H1 (cell line): Measurements from ENCODE around the gene PDX1. TPM values are rescaled to one million over a fixed set of nuclear protein-coding genes. Genes with fewer than 3 reads are reported as not detected.

Experiments
- CTCF ChIA-PET: fragments of 300-600 bp; sonication (Branson Sonifier 250); formaldehyde crosslinking; loops from one replicate; lab custom pipeline; 2021; ENCODE audit not compliant: partially characterized antibody; lab: Charles Lee
- POLR2A ChIA-PET: fragments of 300-600 bp; sonication (Branson Sonifier 250); formaldehyde crosslinking; loops from one replicate; lab custom pipeline; 2021; ENCODE audit warnings: inconsistent platforms; ENCODE audit not compliant: partially characterized antibody; lab: Charles Lee
- DNase-seq, 2 experiments: peaks; one replicate each; pipeline versions ENCODE4 v3.0.0 to v3.0.0-alpha.2; 2010 to 2022; ENCODE audit warnings: low spot score in 2 of 2, low read depth in 1 of 2, mixed read lengths in 1 of 2
- FAIRE-seq: peaks from 2 replicates; lab custom pipeline; 2011; peaks lifted over from hg19 to GRCh38; lab: Jason Lieb, UNC
- H2AFZ ChIP-seq: 2 replicates; pipeline ENCODE4 v1.8.1; 2012; ENCODE audit warnings: low read length, inconsistent platforms
- H2AK5ac ChIP-seq: 2 replicates; pipeline ENCODE4 v1.6.1; 2013; ENCODE audit warnings: low read depth, low read length
- H2BK120ac ChIP-seq: replicated peaks from 2 replicates; pipeline ENCODE3; 2013; ENCODE audit warnings: low read depth, low read length, inconsistent platforms
- H2BK12ac ChIP-seq: 2 replicates; pipeline ENCODE4 v1.6.1; 2013; ENCODE audit warnings: low read depth, low read length
- H2BK15ac ChIP-seq: 2 replicates; pipeline ENCODE4 v1.6.1; 2013; ENCODE audit warnings: low read length
- H2BK20ac ChIP-seq: 2 replicates; pipeline ENCODE4 v1.6.1; 2013; ENCODE audit warnings: low read length
- H2BK5ac ChIP-seq: 2 replicates; pipeline ENCODE4 v1.6.1; 2013; ENCODE audit warnings: low read depth, low read length
- H3K14ac ChIP-seq: 2 replicates; pipeline ENCODE4 v1.6.1; 2013; ENCODE audit warnings: inconsistent platforms; ENCODE audit not compliant: insufficient read length
- H3K18ac ChIP-seq: 2 replicates; pipeline ENCODE4 v1.6.1; 2013; ENCODE audit warnings: low read length; ENCODE audit errors: extremely low read depth
- H3K23ac ChIP-seq: 2 replicates; pipeline ENCODE4 v1.6.1; 2013; ENCODE audit warnings: inconsistent platforms; ENCODE audit not compliant: insufficient read length
- H3K23me2 ChIP-seq: 2 replicates; pipeline ENCODE4 v1.6.1; 2013; ENCODE audit warnings: low read depth, low read length
- H3K27ac ChIP-seq: 2 replicates; pipeline ENCODE4 v1.6.1; 2011; ENCODE audit warnings: low read depth, low read length, inconsistent platforms
- H3K27me3 ChIP-seq, 4 experiments: replicated peaks in 1 of 4; 1 replicate in 1 of 4; 2 replicates in 3 of 4; pipeline versions ENCODE4 v1.6.1 to v1.8.1; 2011 to 2013; ENCODE audit warnings: low read length in 3 of 4, mild to moderate bottlenecking in 3 of 4, inconsistent platforms in 2 of 4, mixed read lengths in 2 of 4, moderate library complexity in 1 of 4; ENCODE audit not compliant: control insufficient read depth in 3 of 4, insufficient read depth in 3 of 4; ENCODE audit errors: extremely low read depth in 1 of 4
- H3K36me3 ChIP-seq, 4 experiments: 2 replicates each; pipeline versions ENCODE4 v1.6.1 to v1.8.1; 2011 to 2013; ENCODE audit warnings: mild to moderate bottlenecking in 4 of 4, low read length in 3 of 4, moderate library complexity in 2 of 4, control low read depth in 1 of 4, inconsistent platforms in 1 of 4; ENCODE audit not compliant: insufficient read depth in 4 of 4, control insufficient read depth in 2 of 4
- H3K4ac ChIP-seq: replicated peaks from 2 replicates; pipeline ENCODE3; 2013; ENCODE audit warnings: low read length, low read depth, mixed read lengths, inconsistent platforms; ENCODE audit not compliant: insufficient read length
- H3K4me1 ChIP-seq, 4 experiments: replicated peaks in 1 of 4; 1 replicate in 1 of 4; 2 replicates in 3 of 4; pipeline versions ENCODE4 v1.6.1 to v1.8.1; 2011 to 2013; ENCODE audit warnings: low read length in 3 of 4, inconsistent platforms in 2 of 4, mixed read lengths in 1 of 4; ENCODE audit not compliant: insufficient read depth in 4 of 4, control insufficient read depth in 3 of 4
- H3K4me2 ChIP-seq, 2 experiments: 2 replicates each; pipeline versions ENCODE4 v1.6.1 to v1.8.1; 2011 to 2013; ENCODE audit warnings: low read depth in 2 of 2, low read length in 2 of 2, control low read depth in 1 of 2, inconsistent platforms in 1 of 2, mild to moderate bottlenecking in 1 of 2; ENCODE audit not compliant: insufficient read depth in 1 of 2
- H3K4me3 ChIP-seq, 4 experiments: fragments of 200-600, 300-600 bp in 1 of 4; sonication (generic), shearing (Covaris generic), sonication (Bioruptor Twin) in 1 of 4; 2 replicates each; pipeline versions ENCODE4 v1.5.1 to v1.8.1; 2011 to 2016; ENCODE audit warnings: low read length in 4 of 4, low read depth in 3 of 4, control low read depth in 2 of 4, inconsistent platforms in 2 of 4, mild to moderate bottlenecking in 2 of 4, mixed read lengths in 1 of 4, moderate library complexity in 1 of 4; ENCODE audit not compliant: insufficient read depth in 2 of 4; ENCODE audit errors: extremely low read depth in 1 of 4
- H3K56ac ChIP-seq: replicated peaks from 2 replicates; pipeline ENCODE3; 2013; ENCODE audit warnings: low read depth, mild to moderate bottlenecking, mixed read lengths, low read length, inconsistent platforms; ENCODE audit not compliant: insufficient read length
- H3K79me1 ChIP-seq: 2 replicates; pipeline ENCODE4 v1.6.1; 2013; ENCODE audit warnings: low read depth, low read length, control low read depth
- H3K79me2 ChIP-seq, 2 experiments: 2 replicates each; pipeline versions ENCODE4 v1.6.1 to v1.8.1; 2012 to 2013; ENCODE audit warnings: low read length in 2 of 2, mild to moderate bottlenecking in 2 of 2, inconsistent platforms in 1 of 2; ENCODE audit not compliant: insufficient read depth in 2 of 2, control insufficient read depth in 1 of 2
- H3K9ac ChIP-seq, 4 experiments: replicated peaks in 1 of 4; 1 replicate in 1 of 4; 2 replicates in 3 of 4; pipeline versions ENCODE4 v1.6.1 to v1.8.1; 2011 to 2013; ENCODE audit warnings: low read depth in 3 of 4, low read length in 3 of 4, control low read depth in 2 of 4, mild to moderate bottlenecking in 2 of 4, moderate library complexity in 2 of 4, inconsistent platforms in 1 of 4; ENCODE audit errors: extremely low read depth in 1 of 4
- H3K9me3 ChIP-seq, 2 experiments: 2 replicates each; pipeline versions ENCODE4 v1.6.1 to v1.8.1; 2012 to 2013; ENCODE audit warnings: mild to moderate bottlenecking in 2 of 2, moderate library complexity in 2 of 2, control low read depth in 1 of 2, inconsistent platforms in 1 of 2, low read depth in 1 of 2, low read length in 1 of 2, mixed read lengths in 1 of 2; ENCODE audit not compliant: insufficient read depth in 2 of 2
- H4K20me1 ChIP-seq, 2 experiments: replicated peaks in 1 of 2; 2 replicates each; pipeline versions ENCODE3 to v1.8.1; 2011 to 2013; ENCODE audit warnings: inconsistent platforms in 2 of 2, low read length in 2 of 2, mild to moderate bottlenecking in 1 of 2; ENCODE audit not compliant: insufficient read depth in 2 of 2, control insufficient read depth in 1 of 2
- H4K5ac ChIP-seq: 2 replicates; pipeline ENCODE4 v1.6.1; 2013; ENCODE audit warnings: low read length, low read depth, mixed read lengths, inconsistent platforms; ENCODE audit not compliant: insufficient read length
- H4K8ac ChIP-seq: 2 replicates; pipeline ENCODE4 v1.8.0; 2013; ENCODE audit warnings: mild to moderate bottlenecking, moderate library complexity, low read length, inconsistent platforms; ENCODE audit not compliant: insufficient read depth; ENCODE audit errors: extremely low read depth
- H4K91ac ChIP-seq: replicated peaks from 2 replicates; pipeline ENCODE3; 2013; ENCODE audit warnings: low read length, mixed read lengths, inconsistent platforms; ENCODE audit not compliant: insufficient read length
- BACH1 ChIP-seq: IDR thresholded peaks from 2 replicates; pipeline ENCODE4 v1.6.1; 2012; ENCODE audit warnings: low read length, improper control_type of control experiment
- CHD2 ChIP-seq: IDR thresholded peaks from 2 replicates; pipeline ENCODE4 v1.6.1; 2012; ENCODE audit warnings: low read length, improper control_type of control experiment
- FOSL1 ChIP-seq: IDR thresholded peaks from 2 replicates; pipeline ENCODE4 v1.6.1; 2011; ENCODE audit warnings: mild to moderate bottlenecking, low read depth, low read length, moderate library complexity; ENCODE audit not compliant: insufficient read depth
- GABPA ChIP-seq: IDR thresholded peaks from 2 replicates; pipeline ENCODE4 v1.6.1; 2011; ENCODE audit warnings: mild to moderate bottlenecking, low read length, moderate library complexity, borderline replicate concordance; ENCODE audit not compliant: insufficient read depth
- NANOG ChIP-seq: IDR thresholded peaks from 2 replicates; pipeline ENCODE4 v1.6.1; 2011; ENCODE audit warnings: low read length, low read depth, mild to moderate bottlenecking, inconsistent platforms; ENCODE audit not compliant: insufficient read depth, poor library complexity, severe bottlenecking
- RAD21 ChIP-seq, 2 experiments: IDR thresholded peaks in 1 of 2; conservative IDR thresholded peaks in 1 of 2; 2 replicates each; pipeline ENCODE4 v1.6.1; 2011; ENCODE audit warnings: low read depth in 2 of 2, low read length in 2 of 2, improper control_type of control experiment in 1 of 2, inconsistent platforms in 1 of 2, mild to moderate bottlenecking in 1 of 2, moderate library complexity in 1 of 2
- RFX5 ChIP-seq: IDR thresholded peaks from 2 replicates; pipeline ENCODE4 v1.6.1; 2011; ENCODE audit warnings: low read depth, low read length, improper control_type of control experiment, borderline replicate concordance
- WGBS, 2 experiments: shearing (Covaris generic) in 1 of 2; methylation state at CpG; one replicate each; pipeline versions ENCODE4 v1.1.6 to v1.1.7; 2013 to 2015; ENCODE audit warnings: low lambda C conversion rate in 2 of 2, mixed read lengths in 2 of 2, inconsistent platforms in 1 of 2, low coverage in 1 of 2, missing lambda C conversion rate in 1 of 2; ENCODE audit not compliant: insufficient replicate concordance in 2 of 2, insufficient coverage in 1 of 2, insufficient read length in 1 of 2; ENCODE audit errors: extremely low coverage in 1 of 2, missing lambda C conversion rate in 1 of 2; 5-methylcytosine and 5-hydroxymethylcytosine counted together
- polyA plus RNA-seq, 7 experiments: library from polyadenylated mRNA; depleted of rRNA in 3 of 7; stranded (reverse) in 5 of 7; unstranded in 2 of 7; fragments of >200 nt in 5 of 7; fragments of 200-250 nt in 2 of 7; gene quantifications; 1 replicate in 5 of 7; 2 replicates in 1 of 7; 4 replicates in 1 of 7; pipeline versions ENCODE4 v1.2.1 to v1.2.3, GENCODE V29; 2011 to 2013; ENCODE audit warnings: missing spikeins in 2 of 7, mixed read lengths in 2 of 7
- total RNA-seq: library from RNA; stranded (reverse); fragmentation: NEBNext Ultra II Directional; extraction: Animal tissue kit (Norgen Biotek cat#: 25700); gene quantifications from 2 replicates; pipeline ENCODE4 v1.2.1, GENCODE V29; 2021

The PDX1 gene
- total and polyA plus RNA-seq, 2 of the 8 experiments (the other 6 are each of a cell fraction or from before 2014, with no cell fraction given), result not detected

- no peaks in the 10 kb centered on the region for H3K9me3 ChIP-seq
- no peak overlapping the region for H4K91ac ChIP-seq
- H3K4ac ChIP-seq, result no peak overlapping the region
- no peak overlapping the region for H3K4me3 ChIP-seq
- H2BK12ac ChIP-seq, result no peak overlapping the region
- no peak overlapping the region for H3K23ac ChIP-seq
- no peak overlapping the region for H3K27ac ChIP-seq
- peaks cover 0 to 24% (median 10%) of the 10 kb centered on the region in 4 experiments; a peak in 6 of 7 replicates for H3K27me3 ChIP-seq
- WGBS, 2 experiments, result 80% methylated on average over 4 of the region's 4 CpGs; no CpG with 5 or more reads in 1 of the 2 experiments
- FAIRE-seq (no peak), DNase-seq (no peak)
- no peak overlapping the region for H4K5ac ChIP-seq
- H3K4me1 ChIP-seq, result no peaks in the 10 kb centered on the region
- peaks cover 4% of the 10 kb centered on the region; the same call in 1 of the 2 replicates for H3K23me2 ChIP-seq
- H3K4me2 ChIP-seq, result no peak overlapping the region
- no peak overlapping the region for H2BK20ac ChIP-seq
- H4K20me1 ChIP-seq, result peaks cover 0 to 3% of the 10 kb centered on the region in 2 experiments
- no peak overlapping the region for H2BK120ac ChIP-seq
- no peak for TF ChIP-seq FOSL1
- TF ChIP-seq RFX5, result no peak
- no peak for TF ChIP-seq NANOG
- no peak for TF ChIP-seq BACH1
- no peak for TF ChIP-seq CHD2
- TF ChIP-seq RAD21 (IDR thresholded peaks at IDR 0.05 in 1 of 2, conservative IDR thresholded peaks at IDR 0.05 in 1 of 2; ENCODE audit: low read depth in 2 of 2, low read length in 2 of 2), result no peak
- no peak for TF ChIP-seq GABPA
- no peaks in the 10 kb centered on the region for H3K79me1 ChIP-seq
- H4K8ac ChIP-seq, result no peak overlapping the region
- no peak overlapping the region for H2AK5ac ChIP-seq
- no peak overlapping the region for H2BK15ac ChIP-seq
- H2AFZ ChIP-seq, result no peak overlapping the region
- POLR2A ChIA-PET, result no interaction called here
- no peak overlapping the region for H3K14ac ChIP-seq
- H3K56ac ChIP-seq, result no peak overlapping the region
- no peaks in the 10 kb centered on the region for H3K36me3 ChIP-seq
- CTCF ChIA-PET, result interaction anchor here (0.7 kb wide), 1 partner anchor 83 kb away, joined by 3 read pairs; no protein-coding TSS in a partner anchor
- H2BK5ac ChIP-seq, result no peak overlapping the region
- no peaks in the 10 kb centered on the region for H3K79me2 ChIP-seq
- H3K9ac ChIP-seq, result no peak overlapping the region
- H3K18ac ChIP-seq, result no peak overlapping the region
These were observed 10.4 kb upstream of the PDX1 start for GRCh38 chr13:27909378-27909777.
